GM20000 (cell line): ENCODE results near the gene CFAP206.
"Not testable (repeated sequence)": the region's sequence is repeated elsewhere in the genome, so short reads cannot be mapped to it uniquely, and the experiment has no call there.

Experiments used
- DNase-seq: peaks from one replicate; pipeline ENCODE4 v3.0.0; 2012; ENCODE audit warnings: low spot score
- TF ChIP-seq, protein P1 (sequence below): IDR thresholded peaks from 2 replicates; pipeline ENCODE4 v1.5.1; 2012; ENCODE audit warnings: mild to moderate bottlenecking, control low read depth; ENCODE audit errors: extremely low read depth, missing control alignments

The CFAP206 gene

GRCh38 chr6:87487555-87487954, 79.8 kb downstream of the CFAP206 start:
- TF ChIP-seq, protein P1, sequence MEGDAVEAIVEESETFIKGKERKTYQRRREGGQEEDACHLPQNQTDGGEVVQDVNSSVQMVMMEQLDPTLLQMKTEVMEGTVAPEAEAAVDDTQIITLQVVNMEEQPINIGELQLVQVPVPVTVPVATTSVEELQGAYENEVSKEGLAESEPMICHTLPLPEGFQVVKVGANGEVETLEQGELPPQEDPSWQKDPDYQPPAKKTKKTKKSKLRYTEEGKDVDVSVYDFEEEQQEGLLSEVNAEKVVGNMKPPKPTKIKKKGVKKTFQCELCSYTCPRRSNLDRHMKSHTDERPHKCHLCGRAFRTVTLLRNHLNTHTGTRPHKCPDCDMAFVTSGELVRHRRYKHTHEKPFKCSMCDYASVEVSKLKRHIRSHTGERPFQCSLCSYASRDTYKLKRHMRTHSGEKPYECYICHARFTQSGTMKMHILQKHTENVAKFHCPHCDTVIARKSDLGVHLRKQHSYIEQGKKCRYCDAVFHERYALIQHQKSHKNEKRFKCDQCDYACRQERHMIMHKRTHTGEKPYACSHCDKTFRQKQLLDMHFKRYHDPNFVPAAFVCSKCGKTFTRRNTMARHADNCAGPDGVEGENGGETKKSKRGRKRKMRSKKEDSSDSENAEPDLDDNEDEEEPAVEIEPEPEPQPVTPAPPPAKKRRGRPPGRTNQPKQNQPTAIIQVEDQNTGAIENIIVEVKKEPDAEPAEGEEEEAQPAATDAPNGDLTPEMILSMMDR = no peak
- DNase-seq = no peak

GRCh38 chr6:87489326-87489725, 81.6 kb downstream of the CFAP206 start:
- not testable (repeated sequence) for DNase-seq

DNA sequence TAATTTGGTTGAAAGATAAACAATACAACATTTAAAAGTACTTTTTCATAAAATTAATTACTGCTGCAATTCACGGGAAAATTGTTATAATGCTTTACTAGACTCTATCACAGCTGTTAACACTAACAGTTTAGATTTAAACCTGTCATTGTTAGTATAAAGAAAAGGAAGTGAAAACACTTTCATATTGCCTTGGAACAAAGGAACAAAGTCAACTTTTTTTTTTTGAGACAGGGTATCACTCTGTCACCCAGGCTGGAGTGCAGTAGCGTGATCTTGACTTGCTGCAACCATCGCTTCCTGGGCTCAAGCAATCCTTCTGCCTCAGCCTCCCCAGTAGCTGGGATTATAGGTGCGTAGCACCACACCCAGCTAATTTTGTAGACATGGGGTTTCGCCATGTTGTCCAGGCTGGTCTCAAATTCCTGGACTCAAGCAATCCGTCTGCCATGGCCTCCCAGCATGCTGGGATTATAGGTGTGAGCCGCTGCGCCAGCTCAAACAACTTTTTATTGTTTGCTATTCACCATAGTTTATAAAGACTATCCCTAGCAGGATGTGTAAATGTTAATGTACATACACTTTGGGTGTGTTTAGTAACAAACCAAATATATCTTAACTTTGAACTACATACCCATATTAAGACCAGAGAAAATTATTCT, 87.1 kb downstream of the CFAP206 start:
- TF ChIP-seq, protein P1 = no peak
- peak; percentile 26 for DNase-seq

GRCh38 chr6:87498048-87498447, 90.3 kb downstream of the CFAP206 start:
- TF ChIP-seq, protein P1 = no peak
- DNase-seq = no peak

DNA sequence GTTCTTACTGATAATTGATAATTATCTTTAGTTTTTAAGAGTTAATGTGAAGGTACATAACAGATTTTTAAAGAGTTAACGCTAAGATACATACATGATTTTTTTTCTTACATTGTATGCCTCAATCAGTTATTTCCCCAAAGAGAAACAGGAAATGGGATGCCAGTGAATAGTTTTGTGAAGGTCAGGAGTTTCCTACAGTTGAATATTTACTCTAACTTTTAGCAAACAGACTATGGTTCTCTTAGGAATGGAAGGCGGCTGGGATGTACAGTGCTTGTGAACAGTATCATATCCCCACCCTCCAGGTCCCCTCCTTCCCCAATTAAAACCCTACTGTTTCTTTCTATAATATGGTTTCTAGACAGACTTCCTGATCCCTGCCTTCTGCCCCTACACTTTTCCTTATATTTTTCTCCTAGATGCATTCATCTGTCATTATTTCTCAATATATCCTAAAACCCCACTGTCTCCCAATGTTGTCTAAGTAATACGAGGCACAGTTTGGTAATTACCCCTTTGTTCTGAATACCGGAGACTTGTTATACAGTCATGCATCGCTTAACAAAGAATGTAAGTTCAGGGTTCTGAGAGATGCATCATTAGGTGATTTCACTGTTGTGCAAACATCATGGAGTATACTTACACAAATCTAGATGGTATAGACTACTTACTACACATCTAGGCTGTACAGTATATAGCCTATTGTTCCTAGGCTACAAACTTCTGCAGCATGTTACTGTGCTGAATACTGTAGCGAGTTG, 94.2 kb downstream of the CFAP206 start:
- DNase-seq = no peak
- TF ChIP-seq, protein P1 = no peak

DNA sequence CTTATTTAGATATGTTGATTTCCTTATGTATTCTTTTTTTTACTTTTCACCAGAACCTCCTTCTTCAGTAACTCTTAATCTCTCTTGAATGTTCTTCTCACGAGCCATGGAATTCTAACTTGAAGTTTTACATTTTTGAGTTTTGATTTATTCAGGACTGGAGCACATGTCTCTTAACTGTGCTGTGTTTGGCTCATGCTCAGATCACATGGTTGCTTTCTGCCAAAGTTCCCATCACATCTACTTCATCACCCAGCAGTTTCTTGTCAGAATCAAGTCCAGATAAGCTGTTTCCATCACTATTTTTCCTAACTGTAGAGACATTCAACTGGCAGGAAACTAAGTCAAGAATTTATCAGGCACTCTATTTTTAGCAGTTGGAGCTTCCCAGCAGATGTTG, 96.7 kb downstream of the CFAP206 start:
- no peak for DNase-seq
- TF ChIP-seq, protein P1 = no peak
